HG03060 (cell line): Measurements from ENCODE around the gene KIR3DL2.
"Not testable (repeated sequence)": the region's sequence is repeated elsewhere in the genome, so short reads cannot be mapped to it uniquely, and the experiment has no call there.

Experiments
- ATAC-seq: cut with Tn5 transposase; IDR thresholded peaks from one replicate; pipeline ENCODE4 v1.9.1; 2021; ENCODE audit warnings: low read depth, moderate number of reproducible peaks; ENCODE audit not compliant: unreplicated experiment

KIR3DL2 gene

DNA sequence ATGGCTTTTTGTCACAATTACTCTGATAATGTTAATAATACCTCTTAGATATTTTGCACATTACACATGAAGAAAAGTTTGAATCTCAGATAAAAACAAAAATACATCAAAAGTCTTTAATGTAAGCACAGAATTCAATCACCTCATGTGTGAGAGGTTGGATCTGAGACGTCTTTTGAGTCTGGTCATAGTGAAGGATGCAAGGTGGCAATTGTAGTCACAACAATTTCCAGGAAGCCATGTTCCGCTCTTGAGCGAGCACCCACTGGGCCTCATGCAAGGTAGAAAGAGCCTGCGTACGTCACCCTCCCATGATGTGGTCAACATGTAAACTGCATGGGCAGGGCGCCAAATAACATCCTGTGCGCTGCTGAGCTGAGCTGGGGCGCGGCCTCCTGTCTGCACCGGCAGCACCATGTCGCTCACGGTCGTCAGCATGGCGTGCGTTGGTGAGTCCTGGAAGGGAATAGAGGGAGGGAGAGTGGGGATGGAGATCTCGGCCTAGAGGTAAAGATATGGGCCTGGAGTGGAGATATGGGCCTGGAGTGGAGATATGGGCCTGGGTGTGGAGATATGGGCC lies at the start of gene KIR3DL2:
KIR3DL2 (plus strand) TSS at position 383 of the 580 bp plus-strand sequence; CDS start at position 416, 33 bp downstream.
- not testable (repeated sequence) for ATAC-seq

DNA sequence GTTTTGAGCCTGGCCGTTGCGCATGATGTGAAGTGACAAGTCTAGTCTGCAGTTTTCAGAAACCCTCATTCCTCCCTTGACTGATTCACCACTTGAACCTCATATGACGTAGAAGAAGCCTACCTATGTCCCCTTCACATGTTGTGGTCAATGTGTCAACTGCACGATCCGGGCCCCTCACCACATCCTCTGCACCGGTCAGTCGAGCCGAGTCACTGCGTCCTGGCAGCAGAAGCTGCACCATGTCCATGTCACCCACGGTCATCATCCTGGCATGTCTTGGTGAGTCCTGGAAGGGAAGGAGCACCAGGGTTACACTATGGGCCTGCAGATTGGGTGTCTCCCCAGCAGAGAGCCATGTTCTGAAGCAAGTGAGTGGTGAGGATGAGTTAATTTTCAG lies 46.8 kb upstream of the KIR3DL2 start, which contains the start of gene KIR2DL4:
KIR2DL4 (plus strand) TSS at position 201 of the 400 bp plus-strand sequence; CDS start at position 243, 42 bp downstream.
- no peak for ATAC-seq

GRCh38 chr19:54804101-54804500 lies 46.1 kb upstream of the KIR3DL2 start:
- ATAC-seq: no peak

DNA sequence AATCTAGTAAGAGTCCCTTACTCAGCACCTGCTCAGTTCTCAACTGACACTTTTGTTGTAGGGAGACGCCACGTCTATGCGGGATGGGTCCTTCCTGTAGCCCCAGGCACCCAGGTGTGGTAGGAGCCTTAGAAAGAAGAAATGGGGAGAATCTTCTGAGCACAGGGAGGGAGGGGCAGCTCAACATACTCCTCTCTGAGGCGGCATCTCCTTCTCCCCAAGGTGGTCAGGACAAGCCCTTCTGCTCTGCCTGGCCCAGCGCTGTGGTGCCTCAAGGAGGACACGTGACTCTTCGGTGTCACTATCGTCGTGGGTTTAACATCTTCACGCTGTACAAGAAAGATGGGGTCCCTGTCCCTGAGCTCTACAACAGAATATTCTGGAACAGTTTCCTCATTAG lies 45.7 kb upstream of the KIR3DL2 start:
- ATAC-seq: no peak

DNA sequence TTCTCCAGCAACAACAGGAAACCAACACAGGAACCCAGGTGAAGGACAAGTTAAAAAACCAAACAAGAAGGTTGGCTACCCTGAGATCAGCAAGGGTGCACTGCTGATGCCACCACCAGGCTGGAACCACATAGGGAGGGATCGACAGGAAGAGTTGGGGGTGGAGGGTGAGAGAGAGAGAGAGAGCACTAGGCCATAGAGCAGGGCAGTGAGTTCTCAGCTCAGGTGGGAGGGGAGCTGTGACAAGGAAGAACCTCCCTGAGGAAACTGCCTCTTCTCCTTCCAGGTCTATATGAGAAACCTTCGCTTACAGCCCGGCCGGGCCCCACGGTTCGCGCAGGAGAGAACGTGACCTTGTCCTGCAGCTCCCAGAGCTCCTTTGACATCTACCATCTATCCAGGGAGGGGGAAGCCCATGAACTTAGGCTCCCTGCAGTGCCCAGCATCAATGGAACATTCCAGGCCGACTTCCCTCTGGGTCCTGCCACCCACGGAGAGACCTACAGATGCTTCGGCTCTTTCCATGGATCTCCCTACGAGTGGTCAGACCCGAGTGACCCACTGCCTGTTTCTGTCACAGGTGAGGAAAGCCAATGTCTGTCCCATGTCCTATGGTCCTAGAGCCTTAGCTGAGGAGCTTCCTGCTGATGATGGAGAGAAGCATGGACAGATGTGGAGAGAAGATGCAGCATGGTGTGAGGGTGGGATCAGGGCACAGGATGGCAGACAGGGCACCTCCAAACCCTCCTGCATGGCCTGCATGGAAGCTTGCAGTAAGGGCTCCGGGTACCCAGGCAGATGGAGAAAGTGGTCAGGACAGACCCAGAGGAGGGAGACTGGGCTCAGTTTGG lies 44.4 kb upstream of the KIR3DL2 start:
- ATAC-seq: no peak

- no peak for ATAC-seq
These were observed 43.8 kb upstream of the KIR3DL2 start for GRCh38 chr19:54806516-54806838.

DNA sequence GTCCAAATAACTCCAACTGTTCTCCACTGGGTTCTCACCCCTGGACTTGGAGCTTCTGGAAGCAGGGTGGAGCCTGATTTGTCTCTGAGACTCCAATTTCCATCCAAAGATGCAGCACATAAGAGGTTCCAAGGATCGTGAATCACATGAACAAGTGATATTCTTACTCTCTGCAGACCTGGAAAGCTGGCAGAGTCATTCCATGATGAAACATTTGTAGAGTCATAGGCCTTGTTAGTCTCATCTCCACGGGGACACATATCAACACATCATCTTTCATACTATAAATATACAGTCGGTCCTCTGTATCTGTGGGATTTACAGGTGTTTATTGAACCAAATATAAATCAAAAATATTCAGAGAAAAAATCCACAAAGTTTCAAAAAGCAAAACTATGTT lies 35.7 kb upstream of the KIR3DL2 start:
- ATAC-seq: not testable (repeated sequence)

GRCh38 chr19:54816251-54816650 lies 34.0 kb upstream of the KIR3DL2 start, which contains the start of gene KIR3DL1:
TSS of gene KIR3DL1 (plus strand) at chr19:54816468.
- ATAC-seq: not testable (repeated sequence)

DNA sequence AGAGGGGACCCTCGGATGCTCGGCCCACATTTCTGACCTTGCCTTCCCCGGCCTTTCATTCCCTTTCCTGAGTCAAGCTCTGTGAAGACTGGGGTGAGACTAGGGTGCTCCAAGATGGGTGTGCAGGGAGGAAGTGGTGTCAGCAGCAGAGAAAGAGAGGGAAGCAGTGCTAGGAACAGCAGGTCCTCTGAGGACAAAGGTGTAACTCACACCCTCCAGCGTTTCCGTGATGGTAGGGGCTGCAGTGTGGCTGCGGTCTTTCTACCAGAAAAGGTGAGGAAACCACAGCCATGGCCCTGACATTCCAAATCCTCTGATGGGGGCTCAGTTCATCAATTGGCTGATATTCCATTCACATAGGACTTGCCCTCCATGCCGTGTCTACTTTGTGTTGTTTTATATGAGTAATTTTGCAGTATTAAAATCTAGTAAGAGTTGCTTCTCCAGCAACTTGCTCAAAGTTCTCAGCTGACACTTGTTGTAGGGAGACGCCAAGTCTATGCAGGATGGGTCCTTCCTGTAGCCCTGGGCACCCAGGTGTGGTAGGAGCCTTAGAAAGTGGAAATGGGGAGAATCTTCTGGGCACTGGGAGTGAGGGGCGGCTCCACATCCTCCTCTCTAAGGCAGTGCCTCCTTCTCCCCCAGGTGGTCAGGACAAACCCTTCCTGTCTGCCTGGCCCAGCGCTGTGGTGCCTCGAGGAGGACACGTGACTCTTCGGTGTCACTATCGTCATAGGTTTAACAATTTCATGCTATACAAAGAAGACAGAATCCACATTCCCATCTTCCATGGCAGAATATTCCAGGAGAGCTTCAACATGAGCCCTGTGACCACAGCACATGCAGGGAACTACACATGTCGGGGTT lies 32.3 kb upstream of the KIR3DL2 start:
- no peak for ATAC-seq

DNA sequence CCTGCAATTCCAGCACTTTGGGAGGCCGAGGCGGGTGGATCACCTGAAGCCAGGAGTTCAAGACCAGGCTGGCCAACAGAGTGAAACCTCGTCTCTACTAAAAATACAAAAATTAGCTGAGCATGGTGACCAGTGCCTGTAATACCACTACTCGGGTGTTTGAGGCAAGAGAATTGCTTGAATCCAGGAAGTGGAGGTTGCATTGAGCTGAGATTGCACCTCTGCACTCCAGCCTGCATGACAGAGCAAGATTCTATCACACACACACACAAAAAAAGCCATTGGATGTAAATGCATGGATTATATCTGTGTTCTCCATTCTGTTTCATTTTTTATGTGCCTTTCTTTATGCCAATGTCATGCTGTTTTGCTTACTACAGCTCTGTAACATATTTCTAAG lies 25.8 kb upstream of the KIR3DL2 start:
- ATAC-seq: not testable (repeated sequence)

DNA sequence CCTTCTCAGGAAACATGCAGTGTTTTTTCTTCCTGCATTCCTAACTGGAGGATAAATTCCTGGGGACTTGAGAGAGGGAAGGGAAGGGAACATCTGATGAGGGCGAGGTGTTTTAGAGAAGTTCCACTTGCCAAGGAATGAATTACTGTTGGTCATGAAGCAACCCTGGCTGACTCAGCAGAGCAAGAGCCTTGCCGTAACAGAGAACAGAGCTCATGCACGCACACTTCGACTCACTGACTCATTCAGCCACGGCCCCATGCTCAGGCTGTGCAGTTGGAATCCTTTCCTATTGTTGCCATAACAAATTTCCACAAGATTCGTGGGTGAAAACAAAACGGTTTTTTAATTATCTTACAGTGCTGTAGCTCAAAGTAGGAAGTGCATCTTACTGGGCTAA lies 24.9 kb upstream of the KIR3DL2 start:
- ATAC-seq: not testable (repeated sequence)

DNA sequence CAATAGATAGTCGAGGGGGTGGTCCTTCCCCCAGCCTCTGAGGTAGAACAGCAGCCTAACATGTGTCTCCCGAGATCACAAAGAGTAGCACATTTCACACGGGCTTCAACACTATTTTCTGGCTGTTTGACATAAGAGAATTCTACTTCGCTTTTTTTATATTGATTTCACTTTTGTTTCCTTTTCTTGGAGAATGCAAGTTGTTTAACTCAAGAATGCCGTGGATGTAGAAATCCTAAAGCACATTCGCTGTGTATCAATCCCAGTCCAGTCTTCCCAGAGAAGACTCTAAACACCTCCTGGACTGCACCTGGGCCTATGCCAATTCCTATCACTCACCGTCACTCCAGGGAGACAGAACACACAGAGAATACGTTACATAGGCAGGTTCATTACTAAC lies 22.2 kb upstream of the KIR3DL2 start:
- not testable (repeated sequence) for ATAC-seq

GRCh38 chr19:54832496-54832895 lies 17.7 kb upstream of the KIR3DL2 start, which contains the start of gene KIR2DS4:
TSS of gene KIR2DS4 (plus strand) at chr19:54832676.
- not testable (repeated sequence) for ATAC-seq

DNA sequence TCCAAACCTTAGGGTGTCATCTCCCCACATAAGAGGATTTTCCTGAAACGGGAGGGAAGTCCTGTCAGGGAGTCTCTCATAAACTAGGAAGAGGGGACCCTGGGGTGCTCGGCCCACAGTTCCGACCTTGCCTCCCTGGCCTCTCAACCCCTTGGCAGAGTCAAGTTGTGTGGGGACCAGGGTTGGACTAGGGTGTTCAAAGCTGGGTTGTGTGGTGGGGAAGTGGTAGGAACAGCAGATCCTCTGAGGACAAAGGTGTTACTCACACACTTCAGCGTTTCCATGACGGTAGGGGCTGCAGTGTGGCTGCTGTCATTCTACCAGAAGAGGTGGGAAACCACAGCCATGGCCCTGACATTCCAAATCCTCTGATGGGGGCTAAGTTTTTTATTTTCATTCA lies 15.1 kb upstream of the KIR3DL2 start:
- ATAC-seq: not testable (repeated sequence)

DNA sequence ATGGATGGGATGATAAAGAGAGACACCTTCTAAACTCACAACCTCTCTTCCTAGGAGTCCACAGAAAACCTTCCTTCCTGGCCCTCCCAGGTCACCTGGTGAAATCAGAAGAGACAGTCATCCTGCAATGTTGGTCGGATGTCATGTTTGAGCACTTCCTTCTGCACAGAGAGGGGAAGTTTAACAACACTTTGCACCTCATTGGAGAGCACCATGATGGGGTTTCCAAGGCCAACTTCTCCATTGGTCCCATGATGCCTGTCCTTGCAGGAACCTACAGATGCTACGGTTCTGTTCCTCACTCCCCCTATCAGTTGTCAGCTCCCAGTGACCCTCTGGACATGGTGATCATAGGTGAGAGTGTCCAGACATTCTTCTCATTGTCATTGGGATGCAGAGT lies 12.7 kb upstream of the KIR3DL2 start:
- not testable (repeated sequence) for ATAC-seq

DNA sequence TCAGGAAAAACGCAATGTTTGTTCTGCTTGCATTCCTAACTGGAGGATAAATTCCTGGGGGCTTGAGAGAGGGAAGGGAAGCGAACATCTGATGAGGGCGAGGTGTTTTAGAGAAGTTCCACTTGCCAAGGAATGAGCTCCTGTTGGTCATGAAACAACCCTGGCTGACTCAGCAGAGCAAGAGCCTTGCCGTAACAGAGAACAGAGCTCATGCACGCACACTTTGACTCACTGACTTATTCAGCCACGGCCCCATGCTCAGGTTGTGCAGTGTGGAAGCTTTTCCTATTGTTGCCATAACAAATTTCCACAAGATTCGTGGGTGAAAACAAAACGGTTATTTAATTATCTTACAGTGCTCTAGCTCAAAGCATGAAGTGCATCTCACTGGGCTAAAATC lies 7.1 kb upstream of the KIR3DL2 start:
- ATAC-seq: not testable (repeated sequence)

GRCh38 chr19:54850930-54851329 lies 687 bp downstream of the KIR3DL2 start:
- ATAC-seq: no peak

DNA sequence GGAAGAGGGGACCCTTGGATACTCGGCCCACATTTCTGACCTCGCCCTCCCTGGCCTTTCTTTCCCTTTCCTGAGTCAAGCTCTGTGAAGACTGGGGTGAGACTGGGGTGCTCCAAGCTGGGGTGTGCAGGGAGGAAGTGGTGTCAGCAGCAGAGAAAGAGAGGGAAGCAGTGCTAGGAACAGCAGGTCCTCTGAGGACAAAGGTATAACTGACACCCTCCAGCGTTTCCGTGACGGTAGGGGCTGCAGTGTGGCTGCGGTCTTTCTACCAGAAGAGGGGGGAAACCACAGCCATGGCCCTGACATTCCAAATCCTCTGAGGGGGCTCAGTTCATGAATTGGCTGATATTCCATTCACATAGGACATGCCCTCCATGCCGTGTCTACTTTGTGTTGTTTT lies 1.1 kb downstream of the KIR3DL2 start:
- ATAC-seq: no peak

DNA sequence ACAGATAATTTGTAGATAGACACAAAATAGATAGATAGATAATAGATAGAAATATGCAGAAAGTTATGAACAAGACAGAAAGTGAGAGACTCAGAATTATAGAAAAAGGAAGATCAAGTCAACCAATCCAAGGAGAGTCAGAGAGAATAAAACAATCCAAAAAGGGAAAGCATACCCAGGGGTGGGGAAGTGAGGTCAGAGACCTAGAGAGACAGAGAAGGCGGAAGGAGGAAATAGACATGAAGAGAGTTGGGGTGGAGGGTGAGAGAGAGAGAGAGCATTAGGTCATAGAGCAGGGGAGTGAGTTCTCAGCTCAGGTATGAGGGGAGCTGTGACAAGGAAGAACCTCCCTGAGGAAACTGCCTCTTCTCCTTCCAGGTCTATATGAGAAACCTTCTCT lies 5.0 kb downstream of the KIR3DL2 start:
- not testable (repeated sequence) for ATAC-seq

DNA sequence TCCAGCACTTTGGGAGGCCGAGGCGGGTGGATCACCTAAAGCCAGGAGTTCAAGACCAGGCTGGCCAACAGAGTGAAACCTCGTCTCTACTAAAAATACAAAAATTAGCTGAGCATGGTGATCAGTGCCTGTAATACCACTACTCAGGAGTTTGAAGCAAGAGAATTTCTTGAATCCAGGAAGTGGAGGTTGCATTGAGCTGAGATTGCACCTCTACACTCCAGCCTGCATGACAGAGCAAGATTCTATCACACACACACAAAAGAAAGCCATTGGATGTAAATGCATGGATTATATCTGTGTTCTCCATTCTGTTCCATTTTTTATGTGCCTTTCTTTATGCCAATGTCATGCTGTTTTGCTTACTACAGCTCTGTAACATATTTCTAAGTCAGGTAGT lies 8.2 kb downstream of the KIR3DL2 start:
- not testable (repeated sequence) for ATAC-seq

- not testable (repeated sequence) for ATAC-seq
These were observed 9.2 kb downstream of the KIR3DL2 start for GRCh38 chr19:54859421-54859820.
